Tibial nerve (tissue), 4 donors: ENCODE measurements around the gene VKORC1. TPM values are rescaled to one million over a fixed set of nuclear protein-coding genes. Genes with fewer than 3 reads are reported as not detected.

Experiments
- DNase-seq, 2 donors: peaks; one replicate each; pipeline ENCODE4 v3.0.0-alpha.2; 2019; ENCODE audit warnings: low spot score in 2 of 2
- H3K27ac ChIP-seq, 4 donors: fragments of 200-600 bp; sonication (generic) in 3 of 4; one replicate each; pipeline ENCODE4 v1.5.1; 2017 to 2019; ENCODE audit warnings: mild to moderate bottlenecking in 1 of 4
- H3K27me3 ChIP-seq, 2 donors: fragments of 200-600 bp; sonication (generic) in 1 of 2; one replicate each; pipeline versions ENCODE4 v1.5.1 to v1.6.0; 2017 to 2019
- H3K36me3 ChIP-seq, 3 donors: fragments of 200-600 bp; sonication (generic); one replicate each; pipeline ENCODE4 v1.5.1; 2018 to 2019
- H3K4me1 ChIP-seq, 4 donors: fragments of 200-600 bp; sonication (generic) in 3 of 4; one replicate each; pipeline ENCODE4 v1.5.1; 2017 to 2019
- H3K4me3 ChIP-seq, 4 donors: fragments of 200-600 bp; sonication (generic) in 3 of 4; one replicate each; pipeline ENCODE4 v1.5.1; 2017 to 2019; ENCODE audit warnings: mild to moderate bottlenecking in 1 of 4, moderate library complexity in 1 of 4
- H3K9me3 ChIP-seq, 4 donors: fragments of 200-600 bp; sonication (generic) in 3 of 4; one replicate each; pipeline ENCODE4 v1.5.1; 2017 to 2019
- EP300 ChIP-seq, 2 donors: sonication (generic); formaldehyde crosslinking; IDR thresholded peaks; one replicate each; pipeline ENCODE4 v1.6.1; 2017; ENCODE audit warnings: antibody characterized with exemption in 2 of 2, mild to moderate bottlenecking in 1 of 2
- POLR2A ChIP-seq, 2 donors: fragments of 450-650 bp; IDR thresholded peaks; one replicate each; pipeline ENCODE4 v1.6.1; 2017; ENCODE audit warnings: antibody characterized with exemption in 2 of 2, mild to moderate bottlenecking in 2 of 2, moderate library complexity in 2 of 2
- WGBS, 2 donors: methylation state at CpG; one replicate each; pipeline ENCODE4 v1.1.5; 2018; 5-methylcytosine and 5-hydroxymethylcytosine counted together
- total RNA-seq, 4 donors: library from RNA; depleted of rRNA; stranded (reverse); fragments of >200 nt; gene quantifications; one replicate each; pipeline ENCODE4 v1.1.0, GENCODE V29; 2016
- TF ChIP-seq, protein P1 (sequence below), 5 experiments: fragments of 200-600 bp in 3 of 5; fragments of 450-650 bp in 2 of 5; sonication (generic) in 3 of 5; IDR thresholded peaks; one replicate each; pipeline ENCODE4 v1.5.1; 2016 to 2019; ENCODE audit warnings: antibody characterized with exemption in 5 of 5, mild to moderate bottlenecking in 3 of 5, moderate library complexity in 2 of 5

Gene VKORC1
- total RNA-seq, 4 donors from 2014 or later, result 114 to 180 (median 136) TPM

DNA sequence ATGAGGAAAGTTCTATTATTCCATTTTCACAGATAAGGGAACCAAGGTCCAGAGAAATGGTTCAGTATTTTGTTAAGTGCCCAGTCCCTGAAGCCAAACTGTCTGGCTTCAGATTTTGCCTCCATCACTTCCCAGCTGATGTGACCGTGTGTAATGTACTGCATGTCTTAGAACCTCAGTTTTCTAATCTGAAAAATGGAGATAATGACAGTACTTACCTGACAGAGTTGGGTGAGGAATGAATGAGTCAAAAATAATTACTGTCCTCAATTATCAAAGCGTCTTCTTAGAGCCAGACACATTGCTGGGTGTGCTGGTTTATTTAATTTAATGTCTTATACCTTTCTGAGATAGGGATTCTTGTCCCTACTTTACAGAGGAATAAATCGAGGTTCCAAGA is 27.3 kb downstream of the VKORC1 start:
- TF ChIP-seq POLR2A (IDR thresholded peaks at IDR 0.05) (no peak), EP300 (IDR thresholded peaks at IDR 0.05) (no peak)
- TF ChIP-seq, protein P1, sequence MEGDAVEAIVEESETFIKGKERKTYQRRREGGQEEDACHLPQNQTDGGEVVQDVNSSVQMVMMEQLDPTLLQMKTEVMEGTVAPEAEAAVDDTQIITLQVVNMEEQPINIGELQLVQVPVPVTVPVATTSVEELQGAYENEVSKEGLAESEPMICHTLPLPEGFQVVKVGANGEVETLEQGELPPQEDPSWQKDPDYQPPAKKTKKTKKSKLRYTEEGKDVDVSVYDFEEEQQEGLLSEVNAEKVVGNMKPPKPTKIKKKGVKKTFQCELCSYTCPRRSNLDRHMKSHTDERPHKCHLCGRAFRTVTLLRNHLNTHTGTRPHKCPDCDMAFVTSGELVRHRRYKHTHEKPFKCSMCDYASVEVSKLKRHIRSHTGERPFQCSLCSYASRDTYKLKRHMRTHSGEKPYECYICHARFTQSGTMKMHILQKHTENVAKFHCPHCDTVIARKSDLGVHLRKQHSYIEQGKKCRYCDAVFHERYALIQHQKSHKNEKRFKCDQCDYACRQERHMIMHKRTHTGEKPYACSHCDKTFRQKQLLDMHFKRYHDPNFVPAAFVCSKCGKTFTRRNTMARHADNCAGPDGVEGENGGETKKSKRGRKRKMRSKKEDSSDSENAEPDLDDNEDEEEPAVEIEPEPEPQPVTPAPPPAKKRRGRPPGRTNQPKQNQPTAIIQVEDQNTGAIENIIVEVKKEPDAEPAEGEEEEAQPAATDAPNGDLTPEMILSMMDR (IDR thresholded peaks at IDR 0.05), result no peak
- no peak overlapping the region for H3K27ac ChIP-seq
- DNase-seq, result no peak
- H3K4me3 ChIP-seq, result no peak overlapping the region
- WGBS, 2 donors, result 90 to 96% methylated on average over 3 of the region's 3 CpGs
- no peaks in the 10 kb centered on the region for H3K27me3 ChIP-seq
- H3K36me3 ChIP-seq, result peaks cover 2 to 16% (median 3%) of the 10 kb centered on the region in 3 donors
- peaks cover 0 to 37% (median 12%) of the 10 kb centered on the region in 4 donors for H3K4me1 ChIP-seq
- H3K9me3 ChIP-seq, result no peaks in the 10 kb centered on the region

DNA sequence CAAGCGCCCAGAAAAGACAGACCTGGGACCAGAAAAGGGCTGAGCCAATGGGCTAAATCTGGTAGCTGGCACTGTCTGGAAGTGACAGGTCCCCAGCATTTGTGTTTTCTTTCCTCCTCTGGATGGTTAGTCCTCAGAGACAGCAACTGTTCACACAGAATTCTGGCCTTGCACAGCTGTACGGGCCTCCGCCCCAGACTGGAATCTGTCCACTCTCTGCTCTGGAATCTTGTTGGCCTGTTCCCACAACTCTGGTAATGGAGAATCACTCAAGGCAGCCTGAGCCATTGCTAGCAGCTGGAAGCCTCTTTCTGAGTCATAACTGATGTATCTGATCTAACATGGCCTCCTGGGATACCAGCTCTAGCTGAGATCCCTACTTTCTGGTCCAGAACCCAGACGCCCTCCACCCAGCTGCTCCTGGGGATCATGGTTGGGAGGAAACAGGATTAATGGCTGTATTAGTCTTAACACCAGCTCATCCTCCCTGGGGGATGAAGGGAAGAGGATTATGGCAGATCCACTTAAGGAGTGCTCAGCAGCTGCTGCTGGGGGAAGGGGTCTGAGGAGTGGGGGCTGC is 29.6 kb downstream of the VKORC1 start:
- H3K36me3 ChIP-seq, result peaks cover 3 to 40% (median 14%) of the 10 kb centered on the region in 3 donors
- peak overlapping the region in 3 of 4 donors; percentile 53 to 71 (median 62) for H3K27ac ChIP-seq
- H3K4me3 ChIP-seq, result no peak overlapping the region
- no peaks in the 10 kb centered on the region for H3K27me3 ChIP-seq
- TF ChIP-seq, protein P1 (IDR thresholded peaks at IDR 0.05), result no peak
- TF ChIP-seq EP300 (IDR thresholded peaks at IDR 0.05), result peak in 1 of 2 donors; percentile 43
- peak; percentile 39 to 68 for DNase-seq
- WGBS, 2 donors, result 60 to 67% methylated on average over 4 of the region's 4 CpGs
- peaks cover 0 to 22% (median 6%) of the 10 kb centered on the region in 4 donors for H3K4me1 ChIP-seq
- H3K9me3 ChIP-seq, result no peaks in the 10 kb centered on the region

DNA sequence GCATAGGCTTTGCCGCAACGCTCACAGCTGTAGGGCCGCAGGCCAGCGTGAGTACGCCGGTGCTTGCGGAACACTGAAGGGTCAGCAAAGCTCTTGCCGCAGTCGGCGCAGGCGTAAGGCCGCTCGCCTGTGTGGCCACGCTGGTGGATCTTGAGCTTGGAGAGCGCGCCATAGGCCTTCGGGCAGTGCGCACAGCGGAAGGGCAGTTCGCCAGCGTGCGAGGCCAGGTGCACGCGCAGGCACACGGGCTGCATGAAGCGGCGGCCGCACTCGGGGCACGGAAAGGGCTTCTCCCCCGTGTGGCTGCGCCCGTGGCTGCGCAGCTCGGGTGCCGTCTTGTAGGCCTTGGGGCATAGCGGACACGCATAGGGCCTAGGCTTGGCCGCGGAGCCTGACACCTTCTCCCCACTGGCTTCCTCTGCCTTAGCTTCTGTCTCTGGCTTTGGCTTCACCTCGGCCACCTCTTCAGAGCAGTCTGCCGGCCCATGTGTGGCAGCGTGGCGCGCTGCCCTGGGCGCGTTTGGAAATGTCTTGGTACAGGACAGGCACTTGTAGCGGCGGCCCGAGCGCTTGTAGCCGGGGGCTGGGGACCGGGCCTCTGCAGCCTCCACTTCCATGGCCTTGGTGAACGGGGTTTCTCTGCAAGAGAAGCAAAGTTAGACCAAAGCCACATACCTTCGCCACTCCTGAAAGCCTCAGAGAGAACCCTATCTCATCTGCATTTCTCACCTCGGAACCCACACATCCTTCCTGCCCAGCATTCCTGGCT is 30.6 kb downstream of the VKORC1 start:
- DNase-seq, result no peak
- H3K4me1 ChIP-seq, result peaks cover 0 to 22% (median 6%) of the 10 kb centered on the region in 4 donors
- no peaks in the 10 kb centered on the region for H3K27me3 ChIP-seq
- TF ChIP-seq EP300 (IDR thresholded peaks at IDR 0.05) (no peak), POLR2A (IDR thresholded peaks at IDR 0.05) (no peak)
- TF ChIP-seq, protein P1 (IDR thresholded peaks at IDR 0.05), result no peak
- no peak overlapping the region for H3K4me3 ChIP-seq
- peaks cover 3 to 41% (median 14%) of the 10 kb centered on the region in 3 donors for H3K36me3 ChIP-seq
- no peaks in the 10 kb centered on the region for H3K9me3 ChIP-seq
- WGBS, 2 donors, result 93% methylated on average over 52 to 53 of the region's 56 CpGs
- peak overlapping the region in 3 of 4 donors; percentile 53 to 71 (median 62) for H3K27ac ChIP-seq

DNA sequence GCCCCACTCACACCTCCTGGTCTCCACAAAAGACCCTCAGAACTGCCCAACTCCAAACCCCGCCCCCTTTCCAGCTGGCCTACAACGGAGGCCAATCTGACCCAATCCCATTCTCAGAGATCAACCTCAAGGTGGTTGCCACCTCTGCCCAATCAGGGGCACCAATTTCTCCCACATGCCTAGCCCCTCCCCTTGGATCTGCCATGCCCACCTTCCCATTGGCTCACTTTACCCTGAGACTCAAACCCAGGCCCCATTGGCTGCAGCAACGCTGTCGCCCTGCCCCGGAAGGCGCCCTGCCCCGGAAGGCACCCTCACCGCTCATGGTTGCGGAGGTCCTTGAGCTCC is 31.1 kb downstream of the VKORC1 start:
- Histone ChIP-seq H3K27me3 (no peaks in the 10 kb centered on the region), H3K4me3 (no peak overlapping the region), H3K4me1 (peaks cover 0 to 22% (median 6%) of the 10 kb centered on the region in 4 donors), H3K9me3 (no peaks in the 10 kb centered on the region), H3K36me3 (peaks cover 3 to 43% (median 14%) of the 10 kb centered on the region in 3 donors), H3K27ac (no peak overlapping the region)
- WGBS, 2 donors, result 96% methylated on average over 9 of the region's 9 CpGs
- DNase-seq, result no peak
- no peak for TF ChIP-seq EP300 (IDR thresholded peaks at IDR 0.05)

DNA sequence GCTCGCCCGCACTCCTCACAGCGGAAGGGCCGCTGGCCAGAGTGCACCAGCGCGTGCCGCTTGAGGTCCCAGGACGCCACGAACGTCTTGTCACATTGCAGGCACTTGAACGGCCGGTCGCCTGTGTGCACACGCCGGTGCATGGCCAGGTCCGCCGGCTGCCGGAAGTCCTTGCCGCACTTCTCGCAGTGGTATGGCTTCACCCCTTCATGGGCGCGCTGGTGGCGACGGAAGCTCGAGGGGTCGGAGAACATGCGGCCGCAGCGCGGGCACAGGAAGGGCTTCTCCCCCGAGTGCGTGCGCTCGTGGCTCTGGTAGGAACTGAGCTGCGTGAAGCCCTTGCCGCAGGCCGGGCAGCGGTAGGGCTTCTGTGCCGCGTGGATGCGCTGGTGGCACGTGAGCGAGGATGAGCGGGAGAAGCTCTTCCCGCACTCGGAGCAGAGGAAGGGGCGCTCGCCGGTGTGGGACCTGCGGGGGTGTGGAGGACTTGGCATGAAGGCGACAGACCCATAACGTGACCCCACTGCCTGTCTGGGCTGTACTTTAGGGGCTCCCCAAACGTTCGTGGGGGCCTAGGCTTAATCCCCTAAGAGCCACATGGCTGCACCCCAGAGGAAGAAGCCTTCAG is 32.7 kb downstream of the VKORC1 start:
- H3K27ac ChIP-seq, result no peak overlapping the region
- H3K27me3 ChIP-seq, result no peaks in the 10 kb centered on the region
- no peak for DNase-seq
- peaks cover 0 to 22% (median 6%) of the 10 kb centered on the region in 4 donors for H3K4me1 ChIP-seq
- no peaks in the 10 kb centered on the region for H3K9me3 ChIP-seq
- TF ChIP-seq, protein P1 (IDR thresholded peaks at IDR 0.05), result no peak
- no peak for TF ChIP-seq EP300 (IDR thresholded peaks at IDR 0.05)
- no peak for TF ChIP-seq POLR2A (IDR thresholded peaks at IDR 0.05)
- 96% methylated on average over 43 to 54 of the region's 54 CpGs for WGBS, 2 donors
- H3K4me3 ChIP-seq, result no peak overlapping the region
- H3K36me3 ChIP-seq, result peaks cover 3 to 55% (median 14%) of the 10 kb centered on the region in 3 donors
